SK-N-SH (cell line): ENCODE data around the gene BDKRB2. TPM values are rescaled to one million over a fixed set of nuclear protein-coding genes. Genes with fewer than 3 reads are reported as not detected.

Source experiments
- CTCF ChIA-PET: fragments of 300-600, 350-600 bp; formaldehyde crosslinking; extraction: SDS; loops from one replicate; lab custom pipeline; 2021; lab: Yijun Ruan, JAX
- POLR2A ChIA-PET: fragments of 350-600 bp; sonication (Branson Sonifier 250); formaldehyde crosslinking; extraction: SDS; loops from one replicate; lab custom pipeline; 2020; ENCODE audit warnings: antibody characterized with exemption, inconsistent platforms; lab: Yijun Ruan, JAX
- DNase-seq: peaks from one replicate; pipeline ENCODE4 v3.0.0; 2012
- H2AFZ ChIP-seq: fragments of 200-600 bp; sonication (generic); 2 replicates; pipeline ENCODE4 v1.8.1; 2016; ENCODE audit warnings: antibody characterized with exemption, mild to moderate bottlenecking, low read depth
- H3F3A ChIP-seq: fragments of 200-600 bp; sonication (generic); replicated peaks from 2 replicates; pipeline ENCODE3; 2016; ENCODE audit warnings: antibody characterized with exemption, mild to moderate bottlenecking; ENCODE audit not compliant: insufficient read depth
- H3K27ac ChIP-seq, 2 experiments: fragments of 200-500 bp in 1 of 2; fragments of 200-600 bp in 1 of 2; sonication (Bioruptor generic) in 1 of 2; sonication (generic), shearing (Covaris generic) in 1 of 2; 2 replicates each; pipeline versions ENCODE4 v1.5.1 to v1.6.1; 2014 to 2016; ENCODE audit warnings: low read depth in 2 of 2, inconsistent platforms in 1 of 2, low read length in 1 of 2, mild to moderate bottlenecking in 1 of 2, mixed read lengths in 1 of 2
- H3K27me3 ChIP-seq: fragments of 200-600 bp; sonication (generic), shearing (Covaris generic); 2 replicates; pipeline ENCODE4 v1.6.1; 2016; ENCODE audit warnings: mixed run types; ENCODE audit not compliant: insufficient read depth
- H3K36me3 ChIP-seq, 2 experiments: fragments of 200-500 bp in 1 of 2; fragments of 200-600 bp in 1 of 2; sonication (Bioruptor generic) in 1 of 2; sonication (generic) in 1 of 2; replicated peaks in 1 of 2; 2 replicates each; pipeline versions ENCODE3 to v1.5.1; 2014 to 2016; ENCODE audit warnings: low read length in 1 of 2, mild to moderate bottlenecking in 1 of 2; ENCODE audit not compliant: insufficient read depth in 2 of 2, control insufficient read depth in 1 of 2
- H3K4me1 ChIP-seq, 2 experiments: fragments of 200-500 bp in 1 of 2; fragments of 200-600 bp in 1 of 2; sonication (Bioruptor generic) in 1 of 2; sonication (generic), shearing (Covaris generic) in 1 of 2; 2 replicates each; pipeline versions ENCODE4 v1.5.1 to v1.6.1; 2014 to 2016; ENCODE audit warnings: low read depth in 1 of 2, low read length in 1 of 2, mixed run types in 1 of 2; ENCODE audit not compliant: insufficient read depth in 2 of 2, control insufficient read depth in 1 of 2
- H3K4me2 ChIP-seq: fragments of 200-600 bp; sonication (generic), shearing (Covaris generic); 2 replicates; pipeline ENCODE4 v1.6.1; 2017; ENCODE audit warnings: mixed run types
- H3K4me3 ChIP-seq, 2 experiments: fragments of 200-500 bp in 1 of 2; fragments of 200-600 bp in 1 of 2; sonication (Bioruptor generic) in 1 of 2; sonication (generic), shearing (Covaris generic) in 1 of 2; 2 replicates each; pipeline versions ENCODE4 v1.5.1 to v1.8.1; 2014 to 2016; ENCODE audit warnings: low read depth in 2 of 2, inconsistent platforms in 1 of 2, low read length in 1 of 2, mild to moderate bottlenecking in 1 of 2, mixed read lengths in 1 of 2, moderate library complexity in 1 of 2
- H3K79me2 ChIP-seq: fragments of 200-600 bp; sonication (generic); 2 replicates; pipeline ENCODE4 v1.8.1; 2017; ENCODE audit warnings: mild to moderate bottlenecking; ENCODE audit not compliant: insufficient read depth
- H3K9ac ChIP-seq: fragments of 200-600 bp; sonication (generic); 2 replicates; pipeline ENCODE4 v1.6.1; 2017; ENCODE audit warnings: mixed run types
- H3K9me2 ChIP-seq: fragments of 200-600 bp; sonication (generic); 2 replicates; pipeline ENCODE4 v1.6.1; 2017; ENCODE audit warnings: mixed run types
- H3K9me3 ChIP-seq: fragments of 200-600 bp; sonication (generic); 2 replicates; pipeline ENCODE4 v1.6.1; 2017; ENCODE audit warnings: mixed run types, mild to moderate bottlenecking, moderate library complexity
- H4K20me1 ChIP-seq: fragments of 200-600 bp; sonication (generic); 2 replicates; pipeline ENCODE4 v1.6.1; 2017; ENCODE audit warnings: mild to moderate bottlenecking, mixed run types; ENCODE audit not compliant: insufficient read depth
- CTCF ChIP-seq: fragments of 200-600 bp; sonication (generic); IDR thresholded peaks from 2 replicates; pipeline ENCODE4 v1.6.1; 2017; ENCODE audit warnings: antibody characterized with exemption, mild to moderate bottlenecking, moderate library complexity
- EP300 ChIP-seq, 2 experiments: IDR thresholded peaks; 2 replicates each; pipeline versions ENCODE4 v1.4.0 to v1.6.1; 2012; ENCODE audit warnings: borderline replicate concordance in 1 of 2, low read depth in 1 of 2, low read length in 1 of 2
- EZH2phosphoT487 ChIP-seq: fragments of 200-600 bp; sonication (generic); IDR thresholded peaks from 2 replicates; pipeline ENCODE4 v1.6.1; 2017; ENCODE audit warnings: low read depth, mixed run types, mild to moderate bottlenecking, antibody characterized with exemption, moderate library complexity, borderline replicate concordance
- FOSL2 ChIP-seq: IDR thresholded peaks from 2 replicates; pipeline ENCODE4 v1.4.0; 2012; ENCODE audit warnings: low read depth, mild to moderate bottlenecking, moderate library complexity, borderline replicate concordance
- FOXJ3 ChIP-seq: sonication (generic); formaldehyde crosslinking; IDR thresholded peaks from 2 replicates; pipeline ENCODE4 v1.5.1; 2020; ENCODE audit warnings: mild to moderate bottlenecking, missing genetic modification reagents
- FOXM1 ChIP-seq: IDR thresholded peaks from 2 replicates; pipeline ENCODE4 v1.4.0; 2012; ENCODE audit warnings: low read depth, mild to moderate bottlenecking
- JUND ChIP-seq: IDR thresholded peaks from 2 replicates; pipeline ENCODE4 v1.4.0; 2012
- NFIC ChIP-seq: IDR thresholded peaks from 2 replicates; pipeline ENCODE4 v1.4.0; 2012; ENCODE audit warnings: borderline replicate concordance
- POLR2AphosphoS5 ChIP-seq: IDR thresholded peaks from 2 replicates; pipeline ENCODE4 v1.6.1; 2012; ENCODE audit warnings: low read depth, low read length
- RAD21 ChIP-seq: IDR thresholded peaks from 2 replicates; pipeline ENCODE4 v1.6.1; 2012; ENCODE audit warnings: mild to moderate bottlenecking, low read length
- RCOR1 ChIP-seq: fragments of 150-350 bp; IDR thresholded peaks from 2 replicates; pipeline ENCODE4 v1.6.1; 2017; ENCODE audit warnings: antibody characterized with exemption, low read length
- REST ChIP-seq: IDR thresholded peaks from 2 replicates; pipeline ENCODE4 v1.6.1; 2012; ENCODE audit warnings: mild to moderate bottlenecking, low read depth, low read length, moderate library complexity
- RFX5 ChIP-seq: IDR thresholded peaks from 2 replicates; pipeline ENCODE4 v1.6.1; 2012; ENCODE audit warnings: mild to moderate bottlenecking, improper control_type of control experiment, low read length
- RXRA ChIP-seq: IDR thresholded peaks from 2 replicates; pipeline ENCODE4 v1.4.0; 2012; ENCODE audit warnings: low read depth, mild to moderate bottlenecking, borderline replicate concordance
- SIN3A ChIP-seq: IDR thresholded peaks from 2 replicates; pipeline ENCODE4 v1.6.1; 2012; ENCODE audit warnings: low read depth, mild to moderate bottlenecking, low read length, moderate library complexity, borderline replicate concordance
- TEAD4 ChIP-seq: IDR thresholded peaks from 2 replicates; pipeline ENCODE4 v1.4.0; 2012; ENCODE audit warnings: mild to moderate bottlenecking, borderline replicate concordance; ENCODE audit not compliant: insufficient read depth
- USF2 ChIP-seq: fragments of 150-350 bp; IDR thresholded peaks from 2 replicates; pipeline ENCODE4 v1.6.1; 2017; ENCODE audit warnings: antibody characterized with exemption, low read length, low read depth, borderline replicate concordance
- YY1 ChIP-seq: IDR thresholded peaks from 2 replicates; pipeline ENCODE4 v1.4.0; 2012; ENCODE audit warnings: low read depth, mild to moderate bottlenecking
- ZBTB33 ChIP-seq: IDR thresholded peaks from 2 replicates; pipeline ENCODE4 v1.4.0; 2012; ENCODE audit warnings: low read depth, borderline replicate concordance
- WGBS: methylation state at CpG from one replicate; pipeline ENCODE4 v1.1.6; 2017; ENCODE audit warnings: low lambda C conversion rate; 5-methylcytosine and 5-hydroxymethylcytosine counted together
- polyA plus RNA-seq, 3 experiments: library from polyadenylated mRNA; depleted of rRNA; stranded (reverse); fragments of >200 nt; gene quantifications; 2 replicates each; pipeline ENCODE4 v1.2.3, GENCODE V29; 2012

The BDKRB2 gene
- polyA plus RNA-seq, 1 of the 3 experiments (the other 2 are of a cell fraction) = 4.8 TPM

- TF ChIP-seq REST = no peak
- no peak for TF ChIP-seq RXRA
- no peak for TF ChIP-seq RAD21
- no peak for TF ChIP-seq FOXJ3 (CRISPR knock-in tag)
Observed at GRCh38 chr14:96201157-96201556, 3.5 kb upstream of the BDKRB2 start (continued).

GRCh38 chr14:96201965-96202364 is 2.7 kb upstream of the BDKRB2 start:
- H2AFZ ChIP-seq = no peak overlapping the region
- no peaks in the 10 kb centered on the region for H3F3A ChIP-seq
- peaks cover 13% of the 10 kb centered on the region; the same call in 1 of the 2 replicates for H3K79me2 ChIP-seq
- 84% methylated on average over 10 of the region's 10 CpGs for WGBS
- H3K9ac ChIP-seq = no peak overlapping the region
- no peak overlapping the region for H3K4me3 ChIP-seq
- CTCF ChIA-PET = interaction anchor here (3.2 to 3.9 kb wide), 2 partner anchors 73 to 102 kb away, joined by 17 to 24 read pairs; no protein-coding TSS in a partner anchor
- H3K27me3 ChIP-seq = no peaks in the 10 kb centered on the region
- no peak overlapping the region for H3K27ac ChIP-seq
- H3K9me2 ChIP-seq = no peaks in the 10 kb centered on the region
- POLR2A ChIA-PET = no interaction called here
- H4K20me1 ChIP-seq = no peaks in the 10 kb centered on the region
- H3K9me3 ChIP-seq = no peaks in the 10 kb centered on the region
- no peak for DNase-seq
- no peaks in the 10 kb centered on the region for H3K36me3 ChIP-seq
- H3K4me1 ChIP-seq = peaks cover 11 to 19% of the 10 kb centered on the region in 2 experiments; a peak in 2 of 4 replicates
- no peak overlapping the region for H3K4me2 ChIP-seq
- TF ChIP-seq RFX5 = no peak
- no peak for TF ChIP-seq NFIC
- TF ChIP-seq TEAD4 = no peak
- TF ChIP-seq FOSL2 = no peak
- TF ChIP-seq EP300 (IDR thresholded peaks at IDR 0.05; ENCODE audit: borderline replicate concordance in 1 of 2, low read depth in 1 of 2, low read length in 1 of 2) = no peak
- no peak for TF ChIP-seq RCOR1
- no peak for TF ChIP-seq JUND
- TF ChIP-seq FOXM1 = no peak
- no peak for TF ChIP-seq CTCF
- no peak for TF ChIP-seq SIN3A
- no peak for TF ChIP-seq EZH2phosphoT487
- no peak for TF ChIP-seq RXRA
- no peak for TF ChIP-seq ZBTB33
- no peak for TF ChIP-seq REST
- TF ChIP-seq YY1 = no peak
- no peak for TF ChIP-seq POLR2AphosphoS5
- no peak for TF ChIP-seq USF2
- no peak for TF ChIP-seq FOXJ3 (CRISPR knock-in tag)
